GM18868 (cell line): Measurements from ENCODE around the gene CLDN15.
"Not testable (repeated sequence)": the region's sequence is repeated elsewhere in the genome, so short reads cannot be mapped to it uniquely, and the experiment has no call there.

Source experiments
- ATAC-seq: cut with Tn5 transposase; IDR thresholded peaks from one replicate; pipeline ENCODE4 v1.9.1; 2021; ENCODE audit warnings: mild to moderate bottlenecking, moderate library complexity; ENCODE audit not compliant: unreplicated experiment

The CLDN15 gene

GRCh38 chr7:101200504-101200861 lies 37.1 kb downstream of the CLDN15 start:
- no peak for ATAC-seq

GRCh38 chr7:101199522-101199921 lies 38.1 kb downstream of the CLDN15 start:
- not testable (repeated sequence) for ATAC-seq

- ATAC-seq: no peak
Observed at GRCh38 chr7:101198476-101198875, 39.1 kb downstream of the CLDN15 start.

- no peak for ATAC-seq
Observed at GRCh38 chr7:101197991-101198390, 39.6 kb downstream of the CLDN15 start.

- no peak for ATAC-seq
Observed at GRCh38 chr7:101195884-101196283, 41.7 kb downstream of the CLDN15 start.

- no peak for ATAC-seq
Observed at GRCh38 chr7:101189109-101189508, 48.5 kb downstream of the CLDN15 start.

- no peak for ATAC-seq
Observed at GRCh38 chr7:101186844-101187428, 50.7 kb downstream of the CLDN15 start.

GRCh38 chr7:101186194-101186593 lies 51.4 kb downstream of the CLDN15 start:
- no peak for ATAC-seq

GRCh38 chr7:101185258-101185839 lies 52.3 kb downstream of the CLDN15 start:
- ATAC-seq: no peak
